Fibroblast of lung (primary cell): ENCODE data around the gene HGFAC. TPM values are rescaled to one million over a fixed set of nuclear protein-coding genes. Genes with fewer than 3 reads are reported as not detected.

Source experiments
- DNase-seq, 2 donors: peaks; one replicate each; pipeline versions ENCODE4 v3.0.0 to v3.0.0-alpha.2; 2010; ENCODE audit warnings: low read depth in 2 of 2
- H2AFZ ChIP-seq: 2 replicates; pipeline ENCODE4 v1.5.1; 2012; ENCODE audit warnings: low read length, control low read depth, inconsistent platforms
- H3K27ac ChIP-seq: 2 replicates; pipeline ENCODE4 v1.5.1; 2011; ENCODE audit warnings: low read length, control low read depth; ENCODE audit not compliant: insufficient read depth
- H3K27me3 ChIP-seq: 2 replicates; pipeline ENCODE4 v1.5.1; 2011; ENCODE audit warnings: mild to moderate bottlenecking, low read length; ENCODE audit not compliant: control insufficient read depth, insufficient read depth
- H3K36me3 ChIP-seq: 2 replicates; pipeline ENCODE4 v1.5.1; 2011; ENCODE audit warnings: low read length; ENCODE audit not compliant: control insufficient read depth, insufficient read depth
- H3K4me1 ChIP-seq: 2 replicates; pipeline ENCODE4 v1.5.1; 2011; ENCODE audit warnings: low read length; ENCODE audit not compliant: control insufficient read depth, insufficient read depth; ENCODE audit errors: extremely low read depth
- H3K4me2 ChIP-seq: 2 replicates; pipeline ENCODE4 v1.5.1; 2011; ENCODE audit warnings: low read length, control low read depth; ENCODE audit not compliant: insufficient read depth; ENCODE audit errors: extremely low read depth
- H3K4me3 ChIP-seq, 4 experiments: fragments of 200-600 bp in 1 of 4; sonication (generic) in 1 of 4; replicated peaks in 1 of 4; 2 replicates each; pipeline ENCODE4 v1.5.1; 2011 to 2016; ENCODE audit warnings: low read length in 4 of 4, low read depth in 3 of 4, mild to moderate bottlenecking in 3 of 4, control low read depth in 2 of 4, inconsistent platforms in 1 of 4, mixed read lengths in 1 of 4; ENCODE audit not compliant: insufficient read depth in 1 of 4; ENCODE audit errors: control extremely low read depth in 1 of 4
- H3K79me2 ChIP-seq: 2 replicates; pipeline ENCODE4 v1.5.1; 2012; ENCODE audit warnings: mild to moderate bottlenecking, low read length, inconsistent platforms; ENCODE audit not compliant: control insufficient read depth, insufficient read depth
- H3K9ac ChIP-seq: 2 replicates; pipeline ENCODE4 v1.5.1; 2011; ENCODE audit warnings: mild to moderate bottlenecking, low read length, control low read depth; ENCODE audit not compliant: insufficient read depth
- H3K9me3 ChIP-seq: 2 replicates; pipeline ENCODE4 v1.5.1; 2012; ENCODE audit warnings: low read depth, low read length; ENCODE audit not compliant: control insufficient read depth, insufficient read depth
- H4K20me1 ChIP-seq: 2 replicates; pipeline ENCODE4 v1.5.1; 2011; ENCODE audit warnings: low read length; ENCODE audit not compliant: control insufficient read depth, insufficient read depth; ENCODE audit errors: extremely low read depth
- CTCF ChIP-seq, 2 donors: IDR thresholded peaks in 1 of 2; conservative IDR thresholded peaks in 1 of 2; 1 replicate in 1 of 2; 2 replicates in 1 of 2; pipeline ENCODE4 v1.5.1; 2011 to 2012; ENCODE audit warnings: low read length in 2 of 2, control low read depth in 1 of 2, inconsistent platforms in 1 of 2, low read depth in 1 of 2, mild to moderate bottlenecking in 1 of 2
- EZH2 ChIP-seq: IDR thresholded peaks from 2 replicates; pipeline ENCODE4 v1.5.1; 2012; ENCODE audit warnings: low read length, control low read depth, mild to moderate bottlenecking; ENCODE audit errors: missing control alignments
- polyA plus RNA-seq, 2 donors: library from polyadenylated mRNA; depleted of rRNA in 1 of 2; stranded (reverse) in 1 of 2; unstranded in 1 of 2; fragments of >200 nt; gene quantifications; 2 replicates each; pipeline ENCODE4 v1.2.1, GENCODE V29; 2011 to 2012; ENCODE audit warnings: missing spikeins in 1 of 2
- total RNA-seq: library from RNA; depleted of rRNA; stranded (reverse); fragments of >200 nt; gene quantifications from 2 replicates; pipeline ENCODE4 v1.2.1, GENCODE V29; 2014

HGFAC gene
- total and polyA plus RNA-seq, 2 donors (not counting 1 experiment from before 2014, with no cell fraction given), result 0.33 TPM; not detected in 1

GRCh38 chr4:3489451-3489962, 47.7 kb downstream of the HGFAC start:
- Histone ChIP-seq H3K4me3 (no peak overlapping the region), H2AFZ (no peak overlapping the region), H3K9ac (no peak overlapping the region), H3K9me3 (no peaks in the 10 kb centered on the region), H4K20me1 (no peaks in the 10 kb centered on the region), H3K79me2 (no peaks in the 10 kb centered on the region), H3K4me1 (no peaks in the 10 kb centered on the region), H3K27me3 (peaks cover 25% of the 10 kb centered on the region), H3K4me2 (no peak overlapping the region), H3K27ac (no peak overlapping the region), H3K36me3 (no peaks in the 10 kb centered on the region)
- TF ChIP-seq CTCF (conservative IDR thresholded peaks at IDR 0.05 in 1 of 2, IDR thresholded peaks at IDR 0.05 in 1 of 2; ENCODE audit: low read depth in 1 of 2, low read length in 2 of 2) (no peak), EZH2 (peak; percentile 31)
- no peak for DNase-seq

GRCh38 chr4:3491681-3492405, 50.1 kb downstream of the HGFAC start:
- Histone ChIP-seq H4K20me1 (no peaks in the 10 kb centered on the region), H3K9ac (no peak overlapping the region), H3K27ac (no peak overlapping the region), H3K4me2 (no peak overlapping the region), H3K27me3 (peaks cover 24% of the 10 kb centered on the region), H3K4me1 (no peaks in the 10 kb centered on the region), H3K36me3 (no peaks in the 10 kb centered on the region), H3K9me3 (no peaks in the 10 kb centered on the region), H3K79me2 (no peaks in the 10 kb centered on the region), H3K4me3 (no peak overlapping the region), H2AFZ (no peak overlapping the region)
- TF ChIP-seq CTCF (conservative IDR thresholded peaks at IDR 0.05 in 1 of 2, IDR thresholded peaks at IDR 0.05 in 1 of 2; ENCODE audit: low read depth in 1 of 2, low read length in 2 of 2) (no peak), EZH2 (no peak)
- DNase-seq, result peak; percentile 30 to 41

- Histone ChIP-seq H3K9ac (no peak overlapping the region), H3K4me1 (no peaks in the 10 kb centered on the region), H3K4me2 (no peak overlapping the region), H3K9me3 (no peaks in the 10 kb centered on the region), H4K20me1 (no peaks in the 10 kb centered on the region), H3K79me2 (no peaks in the 10 kb centered on the region), H3K36me3 (no peaks in the 10 kb centered on the region), H3K27me3 (peaks cover 24% of the 10 kb centered on the region), H3K27ac (no peak overlapping the region), H2AFZ (no peak overlapping the region), H3K4me3 (no peak overlapping the region)
- no peak for TF ChIP-seq CTCF (conservative IDR thresholded peaks at IDR 0.05 in 1 of 2, IDR thresholded peaks at IDR 0.05 in 1 of 2; ENCODE audit: low read depth in 1 of 2, low read length in 2 of 2)
- TF ChIP-seq EZH2, result no peak
- peak; percentile 13 to 27 for DNase-seq
Measured at GRCh38 chr4:3492741-3493719, 51.3 kb downstream of the HGFAC start.
